Measurements from ENCODE around the gene NFYA. TPM values are rescaled to one million over a fixed set of nuclear protein-coding genes. Genes with fewer than 3 reads are reported as not detected.
A peak's percentile ranks its signal among the peaks of the same experiment; 100 is the strongest.

Gene NFYA
- total and polyA plus RNA-seq, 3 experiments from 2014 or later, result 26.3 to 34.9 (median 34.5) TPM

GRCh38 chr6:41049521-41049920 is 23.3 kb upstream of the NFYA start:
- ChIA-PET POLR2A (no interaction called here), CTCF (interaction anchor here (1.0 to 2.8 kb wide), 5 partner anchors 10 to 21 kb away, joined by 3 to 11 read pairs (median 4); partner anchors contain the start of gene UNC5CL)
- Histone ChIP-seq H3K4me3 (ENCODE audit: low read length) (no peak overlapping the region), H3K4me1 (ENCODE audit: insufficient read depth, low read length) (peaks cover 18% of the 10 kb centered on the region), H3K27me3 (ENCODE audit: insufficient read depth, low read length, poor library complexity, severe bottlenecking) (no peaks in the 10 kb centered on the region), H3K9me3 (ENCODE audit: low read length) (no peaks in the 10 kb centered on the region), H3K36me3 (ENCODE audit: insufficient read depth, low read length) (no peaks in the 10 kb centered on the region), H3K27ac (ENCODE audit: low read depth, low read length) (no peak overlapping the region)
- H3K9me3 Mint-ChIP-seq, result no peaks in the 10 kb centered on the region
- H3K4me3 Mint-ChIP-seq, result no peak overlapping the region
- no peaks in the 10 kb centered on the region for H3K27me3 Mint-ChIP-seq
- H3K27ac Mint-ChIP-seq, result peak overlapping the region in 1 of 8 donors; percentile 71
- peaks cover 14 to 17% (median 14%) of the 10 kb centered on the region in 3 donors for H3K4me1 Mint-ChIP-seq
- no peak for DNase-seq
- peaks cover 0 to 26% (median 4%) of the 10 kb centered on the region in 3 donors for H3K36me3 Mint-ChIP-seq

- H3K4me1 Mint-ChIP-seq, result peaks cover 14 to 17% (median 14%) of the 10 kb centered on the region in 3 donors
- Histone ChIP-seq H3K36me3 (ENCODE audit: insufficient read depth, low read length) (no peaks in the 10 kb centered on the region), H3K4me1 (ENCODE audit: insufficient read depth, low read length) (peaks cover 18% of the 10 kb centered on the region), H3K9me3 (ENCODE audit: low read length) (no peaks in the 10 kb centered on the region), H3K27ac (ENCODE audit: low read depth, low read length) (no peak overlapping the region), H3K4me3 (ENCODE audit: low read length) (no peak overlapping the region), H3K27me3 (ENCODE audit: insufficient read depth, low read length, poor library complexity, severe bottlenecking) (no peaks in the 10 kb centered on the region)
- peaks cover 0 to 27% (median 4%) of the 10 kb centered on the region in 3 donors for H3K36me3 Mint-ChIP-seq
- no peak for DNase-seq
- H3K27me3 Mint-ChIP-seq, result no peaks in the 10 kb centered on the region
- H3K9me3 Mint-ChIP-seq, result no peaks in the 10 kb centered on the region
- POLR2A ChIA-PET, result no interaction called here
- CTCF ChIA-PET, result interaction anchor here (1.0 to 2.8 kb wide), 4 partner anchors 10 to 22 kb away, joined by 3 to 11 read pairs (median 4); partner anchors contain the start of gene UNC5CL
- peak overlapping the region in 1 of 8 donors; percentile 71 for H3K27ac Mint-ChIP-seq
- no peak overlapping the region for H3K4me3 Mint-ChIP-seq
Observed at GRCh38 chr6:41049955-41050354, 22.8 kb upstream of the NFYA start.

- DNase-seq, result no peak
- peaks cover 14 to 17% (median 14%) of the 10 kb centered on the region in 3 donors for H3K4me1 Mint-ChIP-seq
- H3K4me3 ChIP-seq (ENCODE audit: low read length), result no peak overlapping the region
- no peaks in the 10 kb centered on the region for H3K36me3 ChIP-seq (ENCODE audit: insufficient read depth, low read length)
- no peaks in the 10 kb centered on the region for H3K27me3 Mint-ChIP-seq
- H3K9me3 Mint-ChIP-seq, result no peaks in the 10 kb centered on the region
- POLR2A ChIA-PET, result no interaction called here
- no peaks in the 10 kb centered on the region for H3K9me3 ChIP-seq (ENCODE audit: low read length)
- H3K4me1 ChIP-seq (ENCODE audit: insufficient read depth, low read length), result peaks cover 18% of the 10 kb centered on the region
- no peak overlapping the region for H3K4me3 Mint-ChIP-seq
- peak overlapping the region in 1 of 8 donors; percentile 29 for H3K27ac Mint-ChIP-seq
- CTCF ChIA-PET, result interaction anchor here (2.8 kb wide), 1 partner anchor 22 kb away, joined by 11 read pairs; no protein-coding TSS in a partner anchor
- peaks cover 0 to 30% (median 7%) of the 10 kb centered on the region in 3 donors for H3K36me3 Mint-ChIP-seq
- H3K27me3 ChIP-seq (ENCODE audit: insufficient read depth, low read length, poor library complexity, severe bottlenecking), result no peaks in the 10 kb centered on the region
- H3K27ac ChIP-seq (ENCODE audit: low read depth, low read length), result no peak overlapping the region
Observed at GRCh38 chr6:41050536-41050935, 22.2 kb upstream of the NFYA start.

GRCh38 chr6:41051873-41052272 is 20.9 kb upstream of the NFYA start:
- no peaks in the 10 kb centered on the region for H3K27me3 ChIP-seq (ENCODE audit: insufficient read depth, low read length, poor library complexity, severe bottlenecking)
- Mint-ChIP-seq H3K9me3 (no peaks in the 10 kb centered on the region), H3K27ac (peak overlapping the region in 6 of 8 donors; percentile 4 to 81 (median 56)), H3K4me1 (peaks cover 14 to 17% (median 14%) of the 10 kb centered on the region in 3 donors), H3K36me3 (peaks cover 0 to 43% (median 17%) of the 10 kb centered on the region in 3 donors), H3K27me3 (no peaks in the 10 kb centered on the region), H3K4me3 (peak overlapping the region in 4 of 7 donors; percentile 3 to 40 (median 10))
- H3K36me3 ChIP-seq (ENCODE audit: insufficient read depth, low read length), result no peaks in the 10 kb centered on the region
- H3K27ac ChIP-seq (ENCODE audit: low read depth, low read length), result no peak overlapping the region
- H3K4me1 ChIP-seq (ENCODE audit: insufficient read depth, low read length), result peaks cover 18% of the 10 kb centered on the region
- H3K4me3 ChIP-seq (ENCODE audit: low read length), result no peak overlapping the region
- no peaks in the 10 kb centered on the region for H3K9me3 ChIP-seq (ENCODE audit: low read length)
- POLR2A ChIA-PET, result no interaction called here
- CTCF ChIA-PET, result interaction anchor here (1.0 kb wide), 1 partner anchor 13 kb away, joined by 5 read pairs; the partner anchor contains the start of gene UNC5CL
- DNase-seq, result no peak

GRCh38 chr6:41053041-41053440 is 19.7 kb upstream of the NFYA start, which contains the start of gene APOBEC2:
Gene APOBEC2, plus strand, starts transcription at chr6:41053202. Its CDS starts 146 bp downstream, at chr6:41053348.
- DNase-seq, result no peak
- no peak within 1 kb of the TSS for H3K27ac ChIP-seq (ENCODE audit: low read depth, low read length)
- peak within 1 kb of the TSS; percentile 13 for H3K4me3 ChIP-seq (ENCODE audit: low read length)
- H3K36me3 ChIP-seq (ENCODE audit: insufficient read depth, low read length), result no peaks in the 10 kb centered on the region
- Mint-ChIP-seq H3K27ac (peak within 1 kb of the TSS in 6 of 8 donors; percentile 4 to 81 (median 56)), H3K27me3 (no peaks in the 10 kb centered on the region), H3K9me3 (no peaks in the 10 kb centered on the region), H3K36me3 (peaks cover 0 to 44% (median 18%) of the 10 kb centered on the region in 3 donors), H3K4me1 (peaks cover 14 to 17% (median 14%) of the 10 kb centered on the region in 3 donors), H3K4me3 (peak within 1 kb of the TSS in 5 of 7 donors; percentile 3 to 48 (median 15))
- peaks cover 18% of the 10 kb centered on the region for H3K4me1 ChIP-seq (ENCODE audit: insufficient read depth, low read length)
- ChIA-PET CTCF (interaction anchor here (0.6 to 5.0 kb wide), 3 partner anchors 15 to 25 kb away, joined by 3 to 22 read pairs (median 5); no protein-coding TSS in a partner anchor), POLR2A (interaction anchor here (0.9 kb wide), 1 partner anchor 19 kb away, joined by 3 read pairs; the partner anchor contains the start of gene OARD1)
- no peaks in the 10 kb centered on the region for H3K27me3 ChIP-seq (ENCODE audit: insufficient read depth, low read length, poor library complexity, severe bottlenecking)
- no peaks in the 10 kb centered on the region for H3K9me3 ChIP-seq (ENCODE audit: low read length)

- CTCF ChIA-PET, result interaction anchor here (0.9 to 5.0 kb wide), 4 partner anchors 11 to 27 kb away, joined by 3 to 22 read pairs (median 4); no protein-coding TSS in a partner anchor
- POLR2A ChIA-PET, result no interaction called here
- peaks cover 14 to 17% (median 14%) of the 10 kb centered on the region in 3 donors for H3K4me1 Mint-ChIP-seq
- H3K27me3 Mint-ChIP-seq, result no peaks in the 10 kb centered on the region
- no peaks in the 10 kb centered on the region for H3K9me3 Mint-ChIP-seq
- Histone ChIP-seq H3K4me3 (ENCODE audit: low read length) (no peak overlapping the region), H3K9me3 (ENCODE audit: low read length) (no peaks in the 10 kb centered on the region), H3K4me1 (ENCODE audit: insufficient read depth, low read length) (peaks cover 18% of the 10 kb centered on the region), H3K36me3 (ENCODE audit: insufficient read depth, low read length) (no peaks in the 10 kb centered on the region), H3K27ac (ENCODE audit: low read depth, low read length) (no peak overlapping the region), H3K27me3 (ENCODE audit: insufficient read depth, low read length, poor library complexity, severe bottlenecking) (no peaks in the 10 kb centered on the region)
- no peak overlapping the region for H3K4me3 Mint-ChIP-seq
- H3K27ac Mint-ChIP-seq, result no peak overlapping the region
- peaks cover 0 to 45% (median 16%) of the 10 kb centered on the region in 3 donors for H3K36me3 Mint-ChIP-seq
- no peak for DNase-seq
Observed at GRCh38 chr6:41054511-41054910, 18.3 kb upstream of the NFYA start.

GRCh38 chr6:41055149-41055548 is 17.6 kb upstream of the NFYA start:
- Mint-ChIP-seq H3K27me3 (no peaks in the 10 kb centered on the region), H3K36me3 (peaks cover 0 to 46% (median 20%) of the 10 kb centered on the region in 3 donors), H3K4me1 (peaks cover 14 to 17% (median 14%) of the 10 kb centered on the region in 3 donors), H3K9me3 (no peaks in the 10 kb centered on the region), H3K27ac (peak overlapping the region in 1 of 8 donors; percentile 5), H3K4me3 (no peak overlapping the region)
- Histone ChIP-seq H3K36me3 (ENCODE audit: insufficient read depth, low read length) (no peaks in the 10 kb centered on the region), H3K27ac (ENCODE audit: low read depth, low read length) (no peak overlapping the region), H3K9me3 (ENCODE audit: low read length) (no peaks in the 10 kb centered on the region), H3K4me1 (ENCODE audit: insufficient read depth, low read length) (peaks cover 18% of the 10 kb centered on the region), H3K4me3 (ENCODE audit: low read length) (no peak overlapping the region), H3K27me3 (ENCODE audit: insufficient read depth, low read length, poor library complexity, severe bottlenecking) (no peaks in the 10 kb centered on the region)
- CTCF ChIA-PET, result interaction anchor here (0.9 to 5.0 kb wide), 5 partner anchors 11 to 27 kb away, joined by 3 to 22 read pairs (median 5); partner anchors contain the start of gene UNC5CL
- no peak for DNase-seq
- POLR2A ChIA-PET, result no interaction called here

Data from CD8-positive, alpha-beta memory T cell (primary cell).